ENCODE results near the gene NFE2.

Gene NFE2

GRCh38 chr12:54266852-54267251, 34.0 kb downstream of the NFE2 start:
- no peaks in the 10 kb centered on the region for H3K27me3 ChIP-seq (ENCODE audit: insufficient read depth, low read length)
- H2AFZ ChIP-seq (ENCODE audit: low read depth, low read length): no peak overlapping the region
- H3K4me1 ChIP-seq (ENCODE audit: insufficient read depth, low read length): peaks cover 16% of the 10 kb centered on the region
- no peak overlapping the region for H3K4me3 ChIP-seq (ENCODE audit: low read length)
- peaks cover 12% of the 10 kb centered on the region for H3K36me3 ChIP-seq (ENCODE audit: insufficient read depth, low read length)
- no peaks in the 10 kb centered on the region for H3K9me3 ChIP-seq (ENCODE audit: low read length)

DNA sequence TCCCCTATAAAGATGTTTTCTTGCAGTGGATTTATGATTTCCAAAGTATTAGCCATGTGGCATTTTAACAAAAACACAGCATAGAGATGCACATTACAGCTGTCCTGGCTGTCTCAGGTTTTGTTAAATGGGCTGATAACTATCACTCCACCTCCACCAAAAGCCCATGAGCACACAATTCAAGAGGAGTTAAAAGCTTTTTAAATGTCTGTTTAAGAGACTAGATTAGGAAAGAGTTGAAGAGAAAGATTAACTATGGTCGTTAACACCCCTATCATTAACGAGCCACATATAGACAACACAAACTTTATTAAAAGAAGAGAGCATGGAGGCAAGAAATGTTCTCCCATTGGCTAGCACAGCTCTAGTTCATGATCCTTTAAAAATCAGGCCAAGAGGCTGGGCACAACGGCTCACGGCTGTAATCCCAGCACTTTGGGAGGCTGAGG, 35.4 kb downstream of the NFE2 start:
- Histone ChIP-seq H3K27me3 (ENCODE audit: insufficient read depth, low read length) (no peaks in the 10 kb centered on the region), H3K36me3 (ENCODE audit: insufficient read depth, low read length) (peaks cover 12% of the 10 kb centered on the region), H3K4me1 (ENCODE audit: insufficient read depth, low read length) (peaks cover 23% of the 10 kb centered on the region), H3K4me3 (ENCODE audit: low read length) (no peak overlapping the region), H3K9me3 (ENCODE audit: low read length) (no peaks in the 10 kb centered on the region), H2AFZ (ENCODE audit: low read depth, low read length) (no peak overlapping the region)

DNA sequence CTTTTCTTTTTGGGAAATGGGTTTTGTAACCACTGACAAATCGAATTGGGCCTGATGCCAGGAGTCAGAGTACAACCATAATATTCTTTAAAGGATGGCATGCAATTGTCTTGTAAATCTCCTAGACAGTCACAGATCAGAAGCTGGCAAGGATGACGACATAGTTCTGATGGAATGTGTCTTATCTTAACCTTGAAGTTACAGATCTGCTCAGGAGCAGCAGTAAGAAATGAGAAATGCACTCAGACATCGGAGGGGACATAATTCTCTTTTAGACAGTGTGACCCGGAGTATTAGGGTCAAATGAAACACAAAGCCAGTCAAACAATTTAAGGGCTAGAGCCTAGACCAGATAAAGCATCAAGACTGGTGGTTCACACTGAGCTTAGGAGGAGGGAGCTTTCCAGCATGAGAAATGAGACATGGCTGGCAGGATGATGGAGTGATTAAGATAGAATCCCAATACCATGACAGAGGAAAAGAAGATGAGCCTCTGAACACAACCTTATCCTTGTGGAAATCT, 38.4 kb downstream of the NFE2 start:
- Histone ChIP-seq H3K4me1 (ENCODE audit: insufficient read depth, low read length) (peaks cover 50% of the 10 kb centered on the region), H3K4me3 (ENCODE audit: low read length) (no peak overlapping the region)

GRCh38 chr12:54261815-54262402, 38.9 kb downstream of the NFE2 start:
- Histone ChIP-seq H3K9me3 (ENCODE audit: low read length) (no peaks in the 10 kb centered on the region), H3K4me1 (ENCODE audit: insufficient read depth, low read length) (peaks cover 53% of the 10 kb centered on the region), H3K36me3 (ENCODE audit: insufficient read depth, low read length) (peaks cover 12% of the 10 kb centered on the region), H3K4me3 (ENCODE audit: low read length) (no peak overlapping the region), H2AFZ (ENCODE audit: low read depth, low read length) (no peak overlapping the region), H3K27me3 (ENCODE audit: insufficient read depth, low read length) (no peaks in the 10 kb centered on the region)

More for the DNA sequence above, 38.4 kb downstream of the NFE2 start:
- H3K27me3 ChIP-seq (ENCODE audit: insufficient read depth, low read length): no peaks in the 10 kb centered on the region
- H3K9me3 ChIP-seq (ENCODE audit: low read length): no peaks in the 10 kb centered on the region
- peaks cover 7% of the 10 kb centered on the region for H3K36me3 ChIP-seq (ENCODE audit: insufficient read depth, low read length)
- H2AFZ ChIP-seq (ENCODE audit: low read depth, low read length): no peak overlapping the region

DNA sequence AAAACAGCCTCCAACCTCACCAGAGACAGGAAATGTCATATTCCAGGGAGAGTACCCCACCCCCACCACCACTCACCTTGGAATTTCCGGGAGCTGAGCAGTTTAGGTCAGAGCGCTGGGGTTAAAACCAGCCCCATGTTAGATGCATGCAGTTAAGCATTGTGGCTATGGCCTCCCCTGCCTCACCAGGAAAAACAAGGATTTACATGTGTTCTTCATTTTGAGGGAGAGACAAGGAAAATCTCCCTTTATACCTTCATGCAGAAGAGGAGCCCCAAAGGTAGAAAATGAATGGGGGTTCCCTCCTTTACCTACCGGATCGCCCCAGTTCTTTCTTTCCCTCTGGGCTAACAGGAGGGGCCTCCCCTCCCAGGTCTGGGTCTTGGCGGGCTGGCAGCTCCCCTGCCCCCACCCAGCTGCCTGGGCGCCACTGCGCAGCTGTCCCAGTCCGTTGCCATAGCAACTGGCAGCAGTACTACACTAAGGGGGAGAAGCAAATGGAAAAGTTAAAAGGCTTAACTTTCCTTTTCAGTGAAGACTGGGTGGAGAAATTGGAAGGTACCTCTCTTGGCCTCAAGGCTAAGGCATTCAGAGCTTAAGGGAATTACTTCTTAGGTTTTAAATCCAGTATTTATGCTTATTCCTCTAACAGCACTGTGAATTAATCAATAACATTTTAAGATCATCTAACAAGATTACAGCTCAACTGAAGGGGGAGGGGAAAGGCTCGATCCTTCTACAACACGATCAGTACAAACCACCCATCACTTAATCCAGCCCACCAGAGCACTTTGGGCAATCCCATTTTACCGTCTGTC, 41.4 kb downstream of the NFE2 start:
- Histone ChIP-seq H3K27me3 (ENCODE audit: insufficient read depth, low read length) (no peaks in the 10 kb centered on the region), H3K4me3 (ENCODE audit: low read length) (peak overlapping the region; percentile 64), H3K4me1 (ENCODE audit: insufficient read depth, low read length) (peaks cover 53% of the 10 kb centered on the region), H3K36me3 (ENCODE audit: insufficient read depth, low read length) (peaks cover 34% of the 10 kb centered on the region), H3K9me3 (ENCODE audit: low read length) (no peaks in the 10 kb centered on the region), H2AFZ (ENCODE audit: low read depth, low read length) (no peak overlapping the region)

- peaks cover 51% of the 10 kb centered on the region for H3K4me1 ChIP-seq (ENCODE audit: insufficient read depth, low read length)
- peaks cover 46% of the 10 kb centered on the region for H3K36me3 ChIP-seq (ENCODE audit: insufficient read depth, low read length)
- no peaks in the 10 kb centered on the region for H3K27me3 ChIP-seq (ENCODE audit: insufficient read depth, low read length)
- no peaks in the 10 kb centered on the region for H3K9me3 ChIP-seq (ENCODE audit: low read length)
- H3K4me3 ChIP-seq (ENCODE audit: low read length): peak overlapping the region; percentile 64
- no peak overlapping the region for H2AFZ ChIP-seq (ENCODE audit: low read depth, low read length)
These were observed 42.6 kb downstream of the NFE2 start for GRCh38 chr12:54258201-54258681.

DNA sequence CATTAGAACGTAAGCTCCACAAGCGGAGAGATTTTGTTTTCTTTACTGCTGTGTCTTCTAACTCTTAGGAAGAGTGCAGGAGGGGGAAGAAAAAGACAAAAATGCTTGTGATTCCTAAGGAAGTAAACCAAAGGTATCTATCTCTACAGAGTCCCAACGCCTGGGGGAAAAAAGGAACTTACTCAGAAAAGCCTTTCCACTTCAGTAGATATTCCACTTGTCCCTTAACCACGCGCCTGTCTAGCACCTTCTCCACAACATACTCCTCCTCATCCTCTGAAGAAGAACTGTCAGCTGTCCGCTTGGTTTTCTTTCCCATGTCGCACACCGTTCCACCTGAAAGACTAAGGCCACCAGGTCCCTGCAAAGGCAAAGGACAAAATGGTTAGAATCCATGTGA, 43.5 kb downstream of the NFE2 start:
- H3K27me3 ChIP-seq (ENCODE audit: insufficient read depth, low read length): no peaks in the 10 kb centered on the region
- H3K4me3 ChIP-seq (ENCODE audit: low read length): no peak overlapping the region
- no peak overlapping the region for H2AFZ ChIP-seq (ENCODE audit: low read depth, low read length)
- peaks cover 55% of the 10 kb centered on the region for H3K36me3 ChIP-seq (ENCODE audit: insufficient read depth, low read length)
- peaks cover 42% of the 10 kb centered on the region for H3K4me1 ChIP-seq (ENCODE audit: insufficient read depth, low read length)
- H3K9me3 ChIP-seq (ENCODE audit: low read length): no peaks in the 10 kb centered on the region

DNA sequence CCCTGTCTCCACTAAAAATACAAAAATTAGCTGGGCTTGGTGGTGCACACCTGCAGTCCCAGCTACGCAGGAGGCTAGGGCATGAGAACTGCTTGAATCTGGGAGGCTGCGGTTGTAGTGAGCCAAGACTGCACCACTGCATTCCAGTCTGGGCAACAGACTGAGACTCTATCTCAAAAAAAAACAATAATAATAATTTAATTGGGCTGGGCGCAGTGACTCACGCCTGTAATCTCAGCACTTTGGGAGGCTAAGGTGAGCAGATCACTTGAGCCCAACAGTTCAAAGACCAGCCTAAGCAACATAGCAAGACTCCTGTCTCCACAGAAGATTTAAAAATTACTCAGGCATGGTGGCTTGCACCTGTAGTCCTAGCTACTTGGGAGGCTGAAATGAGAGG, 47.6 kb downstream of the NFE2 start:
- peaks cover 11% of the 10 kb centered on the region for H3K4me1 ChIP-seq (ENCODE audit: insufficient read depth, low read length)
- H3K36me3 ChIP-seq (ENCODE audit: insufficient read depth, low read length): peaks cover 84% of the 10 kb centered on the region
- no peak overlapping the region for H3K4me3 ChIP-seq (ENCODE audit: low read length)
- no peak overlapping the region for H2AFZ ChIP-seq (ENCODE audit: low read depth, low read length)
- H3K9me3 ChIP-seq (ENCODE audit: low read length): no peaks in the 10 kb centered on the region
- H3K27me3 ChIP-seq (ENCODE audit: insufficient read depth, low read length): no peaks in the 10 kb centered on the region

- Histone ChIP-seq H3K9me3 (ENCODE audit: low read length) (no peaks in the 10 kb centered on the region), H3K27me3 (ENCODE audit: insufficient read depth, low read length) (no peaks in the 10 kb centered on the region), H2AFZ (ENCODE audit: low read depth, low read length) (no peak overlapping the region), H3K36me3 (ENCODE audit: insufficient read depth, low read length) (peaks cover 86% of the 10 kb centered on the region), H3K4me1 (ENCODE audit: insufficient read depth, low read length) (no peaks in the 10 kb centered on the region), H3K4me3 (ENCODE audit: low read length) (no peak overlapping the region)
These were observed 49.0 kb downstream of the NFE2 start for GRCh38 chr12:54251667-54252284.

DNA sequence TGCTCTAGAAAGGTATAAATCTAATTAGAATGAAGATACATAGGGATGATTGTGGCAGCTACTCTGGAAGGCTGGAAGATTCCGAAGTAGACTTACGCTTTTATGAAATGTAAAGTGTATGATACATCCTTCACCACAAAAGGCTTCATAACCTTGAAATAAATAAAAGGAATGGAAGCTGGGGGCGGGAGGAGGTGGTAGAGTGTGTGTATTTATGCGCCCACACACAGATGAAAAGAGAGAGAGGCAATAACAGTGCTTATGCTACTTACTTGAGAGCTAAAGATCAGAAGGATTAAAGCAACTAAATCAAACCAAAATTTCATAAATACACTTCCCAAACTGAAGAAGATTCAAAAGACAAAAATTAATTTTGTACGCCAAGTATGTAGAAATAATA, 51.3 kb downstream of the NFE2 start:
- Histone ChIP-seq H3K9me3 (ENCODE audit: low read length) (no peaks in the 10 kb centered on the region), H3K36me3 (ENCODE audit: insufficient read depth, low read length) (peaks cover 80% of the 10 kb centered on the region), H3K4me3 (ENCODE audit: low read length) (no peak overlapping the region), H3K27me3 (ENCODE audit: insufficient read depth, low read length) (no peaks in the 10 kb centered on the region), H3K4me1 (ENCODE audit: insufficient read depth, low read length) (no peaks in the 10 kb centered on the region), H2AFZ (ENCODE audit: low read depth, low read length) (no peak overlapping the region)

GRCh38 chr12:54246011-54246641, 54.7 kb downstream of the NFE2 start:
- Histone ChIP-seq H3K4me3 (ENCODE audit: low read length) (no peak overlapping the region), H2AFZ (ENCODE audit: low read depth, low read length) (no peak overlapping the region), H3K36me3 (ENCODE audit: insufficient read depth, low read length) (peaks cover 76% of the 10 kb centered on the region), H3K27me3 (ENCODE audit: insufficient read depth, low read length) (no peaks in the 10 kb centered on the region), H3K4me1 (ENCODE audit: insufficient read depth, low read length) (no peaks in the 10 kb centered on the region), H3K9me3 (ENCODE audit: low read length) (no peaks in the 10 kb centered on the region)
